ENCODE results near the gene PMEPA1.
A peak's percentile ranks its signal among the peaks of the same experiment; 100 is the strongest.

Gene PMEPA1

DNA sequence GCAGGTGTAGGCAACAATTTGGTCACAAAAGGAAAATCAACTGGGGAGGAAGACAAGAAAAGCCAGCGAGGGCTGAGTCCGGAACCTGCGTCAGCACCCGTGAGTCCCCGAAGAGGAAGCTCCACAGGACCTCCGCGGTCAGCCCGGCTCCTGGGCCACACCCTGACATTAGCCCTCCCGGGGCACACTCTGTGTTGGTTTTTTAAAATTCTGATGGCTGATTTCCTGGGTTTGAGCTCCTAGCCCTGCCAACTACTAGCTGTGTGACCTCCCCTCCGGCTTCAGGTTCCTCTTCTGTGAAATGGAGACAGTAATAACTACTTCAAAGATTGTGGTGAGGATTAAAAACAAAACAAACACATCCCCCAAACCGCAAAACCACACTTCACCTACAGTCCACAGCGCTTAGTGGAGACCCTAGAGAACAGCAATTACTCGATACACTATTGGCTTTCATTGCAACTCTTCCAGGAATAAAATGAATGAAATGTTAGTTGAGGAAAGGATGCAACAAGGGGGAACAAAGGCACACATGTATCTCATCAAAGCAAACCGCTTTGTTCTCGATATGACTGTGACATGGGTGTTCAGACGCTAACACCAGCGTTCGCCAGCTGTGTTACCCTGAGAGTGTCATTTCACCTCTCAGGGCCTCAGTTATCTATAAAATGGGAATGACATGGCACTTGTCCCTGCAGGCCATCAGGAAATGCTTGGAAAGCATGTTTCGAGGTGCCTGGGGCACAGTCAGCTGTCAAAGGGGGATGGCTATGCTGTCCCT lies 90.6 kb downstream of the PMEPA1 start:
- DNase-seq, result no peak

GRCh38 chr20:57618764-57619050 lies 91.1 kb downstream of the PMEPA1 start:
- DNase-seq, result no peak

- no peak for DNase-seq
Observed at GRCh38 chr20:57618091-57618763, 91.6 kb downstream of the PMEPA1 start.

GRCh38 chr20:57617079-57617795 lies 92.6 kb downstream of the PMEPA1 start:
- no peak for DNase-seq

DNA sequence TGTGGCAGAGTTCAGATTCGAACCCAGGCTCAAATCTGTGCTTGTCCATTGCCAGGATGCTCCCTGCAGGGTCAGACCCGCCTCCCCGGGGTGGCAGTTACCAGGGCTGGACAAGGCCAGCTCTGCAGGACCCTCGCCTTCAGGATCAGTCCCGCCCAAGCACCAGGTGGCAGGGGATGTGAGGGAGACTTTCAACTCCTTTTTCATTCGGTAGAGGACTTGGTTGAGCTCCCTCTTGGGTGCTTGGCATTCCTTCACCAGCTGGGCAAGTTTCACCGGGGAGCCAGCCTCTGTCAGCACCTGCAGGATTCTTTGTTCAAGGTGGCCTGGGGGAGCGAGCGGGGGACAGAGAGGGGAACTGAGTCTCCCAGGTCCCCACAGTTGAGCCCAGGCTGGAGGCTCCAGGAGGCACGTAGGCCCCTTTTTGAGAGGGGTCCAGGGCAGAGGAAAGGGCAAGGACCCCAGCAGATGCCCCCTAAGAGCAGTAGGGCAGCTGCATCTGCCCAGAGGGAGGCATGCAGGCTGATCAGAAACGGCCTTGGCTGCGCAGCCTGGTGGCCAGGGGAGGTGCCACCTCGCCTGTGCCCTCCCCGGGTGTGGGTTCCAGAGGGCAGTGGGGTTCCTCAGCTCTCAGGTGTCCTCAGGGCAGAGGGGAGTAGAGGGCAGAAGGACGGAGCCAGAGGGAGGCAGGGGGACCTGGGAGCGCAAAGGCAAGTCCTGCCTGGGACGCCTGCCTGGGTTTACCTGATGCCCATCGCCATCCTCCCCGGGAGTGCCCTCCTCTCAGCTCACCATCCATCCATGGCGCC lies 93.5 kb downstream of the PMEPA1 start:
- no peak for DNase-seq

DNA sequence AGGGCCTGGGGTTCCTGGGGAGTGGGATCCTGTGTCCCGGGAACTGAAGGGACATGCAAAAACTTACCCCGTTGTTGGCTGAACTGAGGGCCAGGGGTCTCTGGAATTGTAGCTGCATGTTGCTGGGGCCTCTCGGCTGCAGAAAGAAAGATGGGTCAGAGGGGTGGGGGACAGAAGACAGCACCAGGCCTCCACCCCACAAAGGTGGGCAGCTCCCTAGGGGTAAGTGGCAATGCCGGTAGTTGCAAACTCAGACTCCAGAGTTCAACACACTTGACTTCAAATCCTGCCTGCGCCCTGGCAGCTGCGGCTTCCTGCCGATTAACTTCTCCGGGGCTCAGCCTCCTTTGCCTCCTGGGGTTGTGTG lies 94.4 kb downstream of the PMEPA1 start:
- DNase-seq, result no peak

- no peak for DNase-seq
Observed at GRCh38 chr20:57614490-57615444, 95.0 kb downstream of the PMEPA1 start.

- DNase-seq, result no peak
Observed at GRCh38 chr20:57613481-57613921, 96.3 kb downstream of the PMEPA1 start.

- DNase-seq, result no peak
Observed at GRCh38 chr20:57612916-57613315, 96.9 kb downstream of the PMEPA1 start.

- DNase-seq, result no peak
Observed at GRCh38 chr20:57612436-57612835, 97.4 kb downstream of the PMEPA1 start.

GRCh38 chr20:57611586-57612311 lies 98.1 kb downstream of the PMEPA1 start:
- DNase-seq, result no peak

DNA sequence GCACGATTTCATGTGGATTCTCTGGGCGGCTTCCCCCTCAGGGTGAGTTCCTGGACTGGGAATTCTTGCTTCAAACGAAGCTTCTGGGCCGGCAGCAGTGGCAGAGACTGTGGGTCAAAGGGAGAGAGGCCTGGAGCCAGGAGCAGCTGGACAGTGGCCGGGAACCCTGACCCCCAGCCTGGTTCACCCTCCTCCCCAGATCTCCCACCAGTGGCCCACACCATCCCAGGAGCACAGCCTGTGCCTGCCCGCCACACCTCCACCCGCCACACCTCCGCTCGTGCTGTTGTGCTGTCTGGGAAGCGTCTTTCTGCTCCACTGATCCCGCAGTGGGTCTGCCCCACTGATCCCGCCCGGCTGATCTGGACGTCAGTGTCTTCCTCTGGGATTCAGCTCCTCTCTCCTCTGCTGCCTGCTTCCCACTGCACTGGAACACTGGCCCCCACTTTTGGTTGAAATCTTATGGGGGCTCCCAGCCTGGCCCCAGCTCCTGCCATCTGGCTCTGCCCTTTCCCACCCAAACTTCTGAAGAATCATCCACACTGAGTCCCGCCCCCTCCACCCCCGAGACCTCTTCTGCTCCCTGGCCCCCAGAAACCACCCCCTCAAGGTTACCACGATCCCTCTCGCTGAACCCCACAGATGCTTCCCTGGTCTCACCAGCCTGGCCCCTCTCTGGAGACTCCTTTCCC lies 99.4 kb downstream of the PMEPA1 start:
- DNase-seq, result no peak

DNA sequence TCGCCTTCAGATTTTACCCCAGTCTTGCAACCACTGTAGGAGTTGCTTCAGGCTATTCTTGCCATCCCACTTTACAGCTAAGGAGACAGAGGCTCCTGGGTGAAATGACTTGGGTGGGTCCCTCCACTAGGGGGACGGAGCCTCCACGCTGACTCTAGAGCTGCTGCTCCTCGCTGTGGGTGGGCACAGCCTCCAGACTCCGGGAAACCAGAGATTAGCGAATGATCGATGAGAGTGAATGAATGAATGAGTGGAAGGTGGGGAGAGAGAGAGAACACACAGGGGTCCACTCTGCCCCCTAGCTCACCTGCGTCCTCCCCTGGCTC lies 100.0 kb downstream of the PMEPA1 start:
- no peak for DNase-seq

- DNase-seq, result peak; percentile 62
Observed at GRCh38 chr20:57609086-57609841, 100.6 kb downstream of the PMEPA1 start.

- DNase-seq, result no peak
Observed at GRCh38 chr20:57608516-57608915, 101.3 kb downstream of the PMEPA1 start.

DNA sequence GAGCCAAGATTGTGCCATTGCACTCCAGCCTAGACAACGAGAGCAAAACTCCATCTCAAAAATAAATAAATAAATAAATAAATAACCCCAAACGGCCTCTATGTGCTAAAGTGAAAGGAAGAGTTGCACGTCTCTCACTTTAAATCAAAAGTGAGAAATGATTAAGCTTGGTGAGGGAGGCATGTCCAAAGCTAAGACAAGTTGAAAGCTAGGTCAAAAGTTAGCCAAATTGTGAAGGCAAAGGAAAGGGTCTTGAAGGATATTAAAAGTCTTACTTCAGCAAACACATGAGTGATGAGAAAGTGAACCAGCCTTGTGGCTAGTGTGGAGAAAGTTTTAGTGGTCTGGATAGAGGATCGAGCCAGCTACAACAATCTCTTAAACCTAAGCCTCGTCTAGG lies 103.9 kb downstream of the PMEPA1 start:
- no peak for DNase-seq

GRCh38 chr20:57605045-57605444 lies 104.8 kb downstream of the PMEPA1 start:
- no peak for DNase-seq

- no peak for DNase-seq
Observed at GRCh38 chr20:57603120-57603519, 106.7 kb downstream of the PMEPA1 start.

GRCh38 chr20:57601737-57602136 lies 108.1 kb downstream of the PMEPA1 start:
- DNase-seq, result no peak

- DNase-seq, result no peak
Observed at GRCh38 chr20:57601211-57601570, 108.6 kb downstream of the PMEPA1 start.

Measured in NCI-H526 treated with DMSO at 0.1 percent for 48 hours (cell line).